WTC11 (cell line): Measurements from ENCODE around the gene ECT2. TPM values are rescaled to one million over a fixed set of nuclear protein-coding genes. Genes with fewer than 3 reads are reported as not detected.

ENCODE experiments used
- ATAC-seq: fragments of 200-7000 bp; cut with Tn5 transposase; 2 replicates; pipeline ENCODE4 v1.10.0; 2021; ENCODE audit warnings: mild to moderate bottlenecking, moderate library complexity
- CTCF ChIA-PET: fragments of 300-600 bp; sonication (Branson Sonifier 250); formaldehyde crosslinking; loops from one replicate; lab custom pipeline; 2021; ENCODE audit warnings: antibody characterized with exemption; lab: Charles Lee
- POLR2A ChIA-PET: fragments of 350-600 bp; sonication (Branson Sonifier 250); formaldehyde crosslinking; loops from one replicate; lab custom pipeline; 2021; ENCODE audit warnings: antibody characterized with exemption; lab: Charles Lee
- DNase-seq: peaks from one replicate; pipeline ENCODE4 v3.0.0; 2021; ENCODE audit warnings: low spot score
- H3K27ac Mint-ChIP-seq: 2 replicates; pipeline ENCODE4 v1.8.0; 2021; ENCODE audit warnings: mixed read lengths
- H3K27me3 Mint-ChIP-seq: 2 replicates; pipeline ENCODE4 v1.8.0; 2021; ENCODE audit warnings: low read depth, mild to moderate bottlenecking, moderate library complexity, mixed read lengths
- H3K36me3 Mint-ChIP-seq: 2 replicates; pipeline ENCODE4 v1.8.0; 2021; ENCODE audit warnings: mixed read lengths
- H3K4me1 Mint-ChIP-seq: 2 replicates; pipeline ENCODE4 v1.8.0; 2022; ENCODE audit warnings: mixed read lengths
- H3K4me3 Mint-ChIP-seq: 2 replicates; pipeline ENCODE4 v1.8.0; 2021; ENCODE audit warnings: mild to moderate bottlenecking, moderate library complexity, mixed read lengths
- H3K9me3 Mint-ChIP-seq: 2 replicates; pipeline ENCODE4 v1.8.0; 2021; ENCODE audit warnings: mixed read lengths
- ATF1 ChIP-seq: sonication (generic); formaldehyde crosslinking; IDR thresholded peaks from 2 replicates; pipeline ENCODE4 v1.8.1; 2023; ENCODE audit warnings: mild to moderate bottlenecking, moderate library complexity, missing genetic modification reagents
- ATF3 ChIP-seq: sonication (generic); formaldehyde crosslinking; conservative IDR thresholded peaks from 2 replicates; pipeline ENCODE4 v1.8.1; 2022; ENCODE audit warnings: mild to moderate bottlenecking, missing genetic modification reagents
- ESRRA ChIP-seq: sonication (generic); formaldehyde crosslinking; IDR thresholded peaks from 2 replicates; pipeline ENCODE4 v1.8.1; 2022; ENCODE audit warnings: mild to moderate bottlenecking, missing genetic modification reagents, borderline replicate concordance
- FOXJ3 ChIP-seq: sonication (generic); formaldehyde crosslinking; IDR thresholded peaks from 2 replicates; pipeline ENCODE4 v1.9.0; 2021; ENCODE audit warnings: missing genetic modification reagents, mild to moderate bottlenecking, borderline replicate concordance
- FOXK1 ChIP-seq: sonication (generic); formaldehyde crosslinking; IDR thresholded peaks from 2 replicates; pipeline ENCODE4 v1.8.0; 2022; ENCODE audit warnings: mild to moderate bottlenecking, moderate library complexity, missing genetic modification reagents
- FOXP1 ChIP-seq: sonication (generic); formaldehyde crosslinking; IDR thresholded peaks from 2 replicates; pipeline ENCODE4 v1.8.0; 2022; ENCODE audit warnings: missing genetic modification reagents, mild to moderate bottlenecking, moderate library complexity, borderline replicate concordance
- JAZF1 ChIP-seq: fragments of 250-450 bp; sonication (Bioruptor Pico); IDR thresholded peaks from 2 replicates; pipeline ENCODE4 v1.9.0; 2021; ENCODE audit warnings: moderate library complexity, mild to moderate bottlenecking, inconsistent platforms
- MYBL2 ChIP-seq: sonication (generic); formaldehyde crosslinking; IDR thresholded peaks from 2 replicates; pipeline ENCODE4 v1.8.1; 2023; ENCODE audit warnings: mild to moderate bottlenecking, moderate library complexity, missing genetic modification reagents
- NFATC4 ChIP-seq: fragments of 250-450 bp; sonication (Bioruptor Pico); IDR thresholded peaks from 2 replicates; pipeline ENCODE4 v1.9.0; 2021; ENCODE audit warnings: mild to moderate bottlenecking
- NR1H2 ChIP-seq: sonication (generic); formaldehyde crosslinking; IDR thresholded peaks from 2 replicates; pipeline ENCODE4 v1.9.0; 2021; ENCODE audit warnings: mild to moderate bottlenecking, moderate library complexity, missing genetic modification reagents
- PRRX2 ChIP-seq: fragments of 250-450 bp; sonication (Bioruptor Pico); IDR thresholded peaks from 2 replicates; pipeline ENCODE4 v1.8.0; 2021; ENCODE audit warnings: mild to moderate bottlenecking
- RORB ChIP-seq: fragments of 250-450 bp; sonication (Bioruptor Pico); IDR thresholded peaks from 2 replicates; pipeline ENCODE4 v1.9.0; 2021; ENCODE audit warnings: mild to moderate bottlenecking
- STAT6 ChIP-seq: sonication (generic); formaldehyde crosslinking; conservative IDR thresholded peaks from 2 replicates; pipeline ENCODE4 v1.8.1; 2023; ENCODE audit warnings: mild to moderate bottlenecking, low read depth, missing genetic modification reagents, moderate library complexity
- TCF7 ChIP-seq: sonication (generic); formaldehyde crosslinking; IDR thresholded peaks from 2 replicates; pipeline ENCODE4 v1.8.0; 2022; ENCODE audit warnings: mild to moderate bottlenecking, low read depth, missing genetic modification reagents, moderate library complexity
- TEAD1 ChIP-seq: sonication (generic); formaldehyde crosslinking; IDR thresholded peaks from 2 replicates; pipeline ENCODE4 v1.8.0; 2022; ENCODE audit warnings: mild to moderate bottlenecking, missing genetic modification reagents
- TEAD4 ChIP-seq: sonication (generic); formaldehyde crosslinking; IDR thresholded peaks from 2 replicates; pipeline ENCODE4 v1.8.0; 2022; ENCODE audit warnings: mild to moderate bottlenecking, missing genetic modification reagents
- USF1 ChIP-seq: sonication (generic); formaldehyde crosslinking; IDR thresholded peaks from 2 replicates; pipeline ENCODE4 v1.8.0; 2022; ENCODE audit warnings: mild to moderate bottlenecking, missing genetic modification reagents
- ZBTB21 ChIP-seq: sonication (generic); formaldehyde crosslinking; IDR thresholded peaks from 2 replicates; pipeline ENCODE4 v1.8.1; 2023; ENCODE audit warnings: mild to moderate bottlenecking, missing genetic modification reagents, borderline replicate concordance
- ZNF219 ChIP-seq: sonication (generic); formaldehyde crosslinking; IDR thresholded peaks from 2 replicates; pipeline ENCODE4 v1.8.0; 2023; ENCODE audit warnings: missing genetic modification reagents, mild to moderate bottlenecking, borderline replicate concordance
- ZNF416 ChIP-seq: fragments of 250-450 bp; sonication (Bioruptor Pico); IDR thresholded peaks from 2 replicates; pipeline ENCODE4 v1.9.0; 2021; ENCODE audit warnings: mild to moderate bottlenecking, inconsistent platforms
- total RNA-seq: library from RNA; stranded (reverse); gene quantifications from 3 replicates; pipeline ENCODE4 v1.2.3, GENCODE V29; 2021
- TF ChIP-seq, protein P1 (sequence below): sonication (generic); formaldehyde crosslinking; IDR thresholded peaks from 2 replicates; pipeline ENCODE4 v1.8.1; 2023; ENCODE audit warnings: mild to moderate bottlenecking, missing genetic modification reagents
- TF ChIP-seq, protein P2 (sequence below): sonication (generic); formaldehyde crosslinking; IDR thresholded peaks from 2 replicates; pipeline ENCODE4 v1.8.1; 2022; ENCODE audit warnings: missing genetic modification reagents, borderline replicate concordance
- TF ChIP-seq, protein P3 (sequence below): fragments of 250-450 bp; sonication (Bioruptor Pico); IDR thresholded peaks from 2 replicates; pipeline ENCODE4 v2.1.2; 2022; ENCODE audit warnings: mild to moderate bottlenecking, moderate library complexity
- TF ChIP-seq, protein P4 (sequence below): sonication (generic); formaldehyde crosslinking; IDR thresholded peaks from 2 replicates; pipeline ENCODE4 v1.8.1; 2023; ENCODE audit warnings: mild to moderate bottlenecking, moderate library complexity, missing genetic modification reagents
- TF ChIP-seq, protein P5 (sequence below): sonication (generic); formaldehyde crosslinking; IDR thresholded peaks from 2 replicates; pipeline ENCODE4 v1.8.0; 2023; ENCODE audit warnings: missing genetic modification reagents
- TF ChIP-seq, protein P6 (sequence below): fragments of 250-450 bp; sonication (Bioruptor Pico); IDR thresholded peaks from 2 replicates; pipeline ENCODE4 v1.9.0; 2021; ENCODE audit warnings: mild to moderate bottlenecking

Gene ECT2
- total RNA-seq, 1 experiment from 2014 or later, result 97.7 TPM

GRCh38 chr3:172726380-172726779 lies 24.1 kb upstream of the ECT2 start:
- Mint-ChIP-seq H3K27ac (no peak overlapping the region), H3K9me3 (peaks cover 14% of the 10 kb centered on the region)
- TF ChIP-seq TCF7 (CRISPR knock-in tag) (no peak), USF1 (CRISPR knock-in tag) (no peak), ESRRA (CRISPR knock-in tag) (no peak), ZNF416 (CRISPR knock-in tag) (no peak), ATF3 (CRISPR knock-in tag) (no peak), ZBTB21 (no peak), TEAD4 (CRISPR knock-in tag) (no peak), ATF1 (no peak), MYBL2 (CRISPR knock-in tag) (no peak), NR1H2 (CRISPR knock-in tag) (no peak), STAT6 (CRISPR knock-in tag) (no peak), ZNF219 (CRISPR knock-in tag) (no peak), RORB (CRISPR knock-in tag) (no peak)
- TF ChIP-seq, protein P1, sequence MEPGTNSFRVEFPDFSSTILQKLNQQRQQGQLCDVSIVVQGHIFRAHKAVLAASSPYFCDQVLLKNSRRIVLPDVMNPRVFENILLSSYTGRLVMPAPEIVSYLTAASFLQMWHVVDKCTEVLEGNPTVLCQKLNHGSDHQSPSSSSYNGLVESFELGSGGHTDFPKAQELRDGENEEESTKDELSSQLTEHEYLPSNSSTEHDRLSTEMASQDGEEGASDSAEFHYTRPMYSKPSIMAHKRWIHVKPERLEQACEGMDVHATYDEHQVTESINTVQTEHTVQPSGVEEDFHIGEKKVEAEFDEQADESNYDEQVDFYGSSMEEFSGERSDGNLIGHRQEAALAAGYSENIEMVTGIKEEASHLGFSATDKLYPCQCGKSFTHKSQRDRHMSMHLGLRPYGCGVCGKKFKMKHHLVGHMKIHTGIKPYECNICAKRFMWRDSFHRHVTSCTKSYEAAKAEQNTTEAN (CRISPR knock-in tag), result no peak
- TF ChIP-seq, protein P2, sequence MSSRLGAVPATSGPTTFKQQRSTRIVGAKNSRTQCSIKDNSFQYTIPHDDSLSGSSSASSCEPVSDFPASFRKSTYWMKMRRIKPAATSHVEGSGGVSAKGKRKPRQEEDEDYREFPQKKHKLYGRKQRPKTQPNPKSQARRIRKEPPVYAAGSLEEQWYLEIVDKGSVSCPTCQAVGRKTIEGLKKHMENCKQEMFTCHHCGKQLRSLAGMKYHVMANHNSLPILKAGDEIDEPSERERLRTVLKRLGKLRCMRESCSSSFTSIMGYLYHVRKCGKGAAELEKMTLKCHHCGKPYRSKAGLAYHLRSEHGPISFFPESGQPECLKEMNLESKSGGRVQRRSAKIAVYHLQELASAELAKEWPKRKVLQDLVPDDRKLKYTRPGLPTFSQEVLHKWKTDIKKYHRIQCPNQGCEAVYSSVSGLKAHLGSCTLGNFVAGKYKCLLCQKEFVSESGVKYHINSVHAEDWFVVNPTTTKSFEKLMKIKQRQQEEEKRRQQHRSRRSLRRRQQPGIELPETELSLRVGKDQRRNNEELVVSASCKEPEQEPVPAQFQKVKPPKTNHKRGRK, result no peak
- TF ChIP-seq, all 79 proteins: peak for 0
- Mint-ChIP-seq H3K36me3 (peaks cover 6% of the 10 kb centered on the region; the same call in 1 of the 2 replicates), H3K4me3 (no peak overlapping the region), H3K27me3 (no peaks in the 10 kb centered on the region), H3K4me1 (no peaks in the 10 kb centered on the region)
- ATAC-seq (no peak), DNase-seq (no peak)
- ChIA-PET CTCF (no interaction called here), POLR2A (no interaction called here)

- Mint-ChIP-seq H3K4me1 (no peaks in the 10 kb centered on the region), H3K4me3 (no peak overlapping the region), H3K27ac (no peak overlapping the region), H3K27me3 (no peaks in the 10 kb centered on the region), H3K36me3 (no peaks in the 10 kb centered on the region), H3K9me3 (no peaks in the 10 kb centered on the region)
- DNase-seq (no peak), ATAC-seq (no peak)
- ChIA-PET POLR2A (interaction anchor here (0.7 kb wide), 1 partner anchor 15 kb away, joined by 4 read pairs; the partner anchor contains the start of gene ECT2), CTCF (no interaction called here)
- no peak for TF ChIP-seq NFATC4
- no peak for TF ChIP-seq PRRX2 (CRISPR knock-in tag)
- no peak for TF ChIP-seq FOXJ3 (CRISPR knock-in tag)
- TF ChIP-seq, protein P3, sequence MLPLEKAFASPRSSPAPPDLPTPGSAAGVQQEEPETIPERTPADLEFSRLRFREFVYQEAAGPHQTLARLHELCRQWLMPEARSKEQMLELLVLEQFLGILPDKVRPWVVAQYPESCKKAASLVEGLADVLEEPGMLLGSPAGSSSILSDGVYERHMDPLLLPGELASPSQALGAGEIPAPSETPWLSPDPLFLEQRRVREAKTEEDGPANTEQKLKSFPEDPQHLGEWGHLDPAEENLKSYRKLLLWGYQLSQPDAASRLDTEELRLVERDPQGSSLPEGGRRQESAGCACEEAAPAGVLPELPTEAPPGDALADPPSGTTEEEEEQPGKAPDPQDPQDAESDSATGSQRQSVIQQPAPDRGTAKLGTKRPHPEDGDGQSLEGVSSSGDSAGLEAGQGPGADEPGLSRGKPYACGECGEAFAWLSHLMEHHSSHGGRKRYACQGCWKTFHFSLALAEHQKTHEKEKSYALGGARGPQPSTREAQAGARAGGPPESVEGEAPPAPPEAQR (CRISPR knock-in tag), result no peak
- no peak for TF ChIP-seq TEAD1
- TF ChIP-seq, protein P4, sequence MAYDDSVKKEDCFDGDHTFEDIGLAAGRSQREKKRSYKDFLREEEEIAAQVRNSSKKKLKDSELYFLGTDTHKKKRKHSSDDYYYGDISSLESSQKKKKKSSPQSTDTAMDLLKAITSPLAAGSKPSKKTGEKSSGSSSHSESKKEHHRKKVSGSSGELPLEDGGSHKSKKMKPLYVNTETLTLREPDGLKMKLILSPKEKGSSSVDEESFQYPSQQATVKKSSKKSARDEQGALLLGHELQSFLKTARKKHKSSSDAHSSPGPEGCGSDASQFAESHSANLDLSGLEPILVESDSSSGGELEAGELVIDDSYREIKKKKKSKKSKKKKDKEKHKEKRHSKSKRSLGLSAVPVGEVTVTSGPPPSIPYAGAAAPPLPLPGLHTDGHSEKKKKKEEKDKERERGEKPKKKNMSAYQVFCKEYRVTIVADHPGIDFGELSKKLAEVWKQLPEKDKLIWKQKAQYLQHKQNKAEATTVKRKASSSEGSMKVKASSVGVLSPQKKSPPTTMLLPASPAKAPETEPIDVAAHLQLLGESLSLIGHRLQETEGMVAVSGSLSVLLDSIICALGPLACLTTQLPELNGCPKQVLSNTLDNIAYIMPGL (CRISPR knock-in tag), result no peak
- TF ChIP-seq JAZF1 (CRISPR knock-in tag), result no peak
- TF ChIP-seq, protein P5, sequence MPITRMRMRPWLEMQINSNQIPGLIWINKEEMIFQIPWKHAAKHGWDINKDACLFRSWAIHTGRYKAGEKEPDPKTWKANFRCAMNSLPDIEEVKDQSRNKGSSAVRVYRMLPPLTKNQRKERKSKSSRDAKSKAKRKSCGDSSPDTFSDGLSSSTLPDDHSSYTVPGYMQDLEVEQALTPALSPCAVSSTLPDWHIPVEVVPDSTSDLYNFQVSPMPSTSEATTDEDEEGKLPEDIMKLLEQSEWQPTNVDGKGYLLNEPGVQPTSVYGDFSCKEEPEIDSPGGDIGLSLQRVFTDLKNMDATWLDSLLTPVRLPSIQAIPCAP (CRISPR knock-in tag), result no peak
- TF ChIP-seq FOXK1 (CRISPR knock-in tag), result no peak
- TF ChIP-seq, protein P6, sequence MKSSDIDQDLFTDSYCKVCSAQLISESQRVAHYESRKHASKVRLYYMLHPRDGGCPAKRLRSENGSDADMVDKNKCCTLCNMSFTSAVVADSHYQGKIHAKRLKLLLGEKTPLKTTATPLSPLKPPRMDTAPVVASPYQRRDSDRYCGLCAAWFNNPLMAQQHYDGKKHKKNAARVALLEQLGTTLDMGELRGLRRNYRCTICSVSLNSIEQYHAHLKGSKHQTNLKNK (CRISPR knock-in tag), result no peak
- no peak for TF ChIP-seq FOXP1 (CRISPR knock-in tag)
Observed at GRCh38 chr3:172735014-172735413, 15.5 kb upstream of the ECT2 start.
